ENCODE data around the gene KAT2A. TPM values are rescaled to one million over a fixed set of nuclear protein-coding genes. Genes with fewer than 3 reads are reported as not detected.

KAT2A gene
- polyA plus RNA-seq, 3 donors = 1.9 to 68.7 (median 2.0) TPM

GRCh38 chr17:42130310-42130936 lies 9.3 kb upstream of the KAT2A start:
- H3K9me3 Mint-ChIP-seq = no peaks in the 10 kb centered on the region
- H3K36me3 ChIP-seq (replicated peaks in 1 of 2; ENCODE audit: control insufficient read depth in 1 of 2, insufficient read depth in 2 of 2, low read length in 2 of 2) = peaks cover 52 to 65% of the 10 kb centered on the region in 2 donors
- no peak overlapping the region for H2AFZ ChIP-seq (ENCODE audit: insufficient read depth, low read depth, low read length, poor library complexity, severe bottlenecking)
- intact Hi-C loops (cut with micrococcal nuclease) = no loop called here
- no peaks in the 10 kb centered on the region for H3K27me3 Mint-ChIP-seq (ENCODE audit: low read depth in 3 of 3)
- peak overlapping the region in 6 of 7 donors; percentile 8 to 54 (median 38) for H3K27ac Mint-ChIP-seq
- peaks cover 97% of the 10 kb centered on the region for H4K20me1 ChIP-seq (ENCODE audit: insufficient read depth, low read length)
- no peak overlapping the region for H3K9ac ChIP-seq (ENCODE audit: insufficient read depth, low read length, poor library complexity, severe bottlenecking)
- no peak overlapping the region for H3K4me3 ChIP-seq (replicated peaks in 1 of 3; ENCODE audit: low read depth in 2 of 3, low read length in 3 of 3)
- H3K27ac ChIP-seq (ENCODE audit: low read depth in 1 of 2, low read length in 2 of 2) = peak overlapping the region in 1 of 2 donors; percentile 84
- no peak overlapping the region for H3K4me3 Mint-ChIP-seq
- 99% methylated on average over 10 of the region's 16 CpGs for WGBS (ENCODE audit: insufficient coverage)
- H3K79me2 ChIP-seq (ENCODE audit: insufficient read depth, low read length) = peaks cover 57% of the 10 kb centered on the region
- H3K4me1 Mint-ChIP-seq = peaks cover 51% of the 10 kb centered on the region
- DNase-seq = no peak
- peaks cover 64 to 66% of the 10 kb centered on the region in 2 donors for H3K36me3 Mint-ChIP-seq
- no peak for TF ChIP-seq CTCF (IDR thresholded peaks at IDR 0.05)
- no peak overlapping the region for H3K4me2 ChIP-seq (replicated peaks; ENCODE audit: extremely low read depth, low read length, poor library complexity, severe bottlenecking)
- peaks cover 48 to 49% of the 10 kb centered on the region in 2 donors for H3K4me1 ChIP-seq (ENCODE audit: control insufficient read depth in 1 of 2, insufficient read depth in 2 of 2, low read length in 2 of 2)
- H3K27me3 ChIP-seq (ENCODE audit: control insufficient read depth in 2 of 2, insufficient read depth in 2 of 2, low read length in 2 of 2) = no peaks in the 10 kb centered on the region
- no peaks in the 10 kb centered on the region for H3K9me3 ChIP-seq (replicated peaks in 1 of 2; ENCODE audit: control insufficient read depth in 1 of 2, insufficient read depth in 1 of 2, low read length in 2 of 2)

- H3K36me3 ChIP-seq (replicated peaks in 1 of 2; ENCODE audit: control insufficient read depth in 1 of 2, insufficient read depth in 2 of 2, low read length in 2 of 2) = peaks cover 58 to 73% of the 10 kb centered on the region in 2 donors
- H3K4me2 ChIP-seq (replicated peaks; ENCODE audit: extremely low read depth, low read length, poor library complexity, severe bottlenecking) = no peak overlapping the region
- peaks cover 94% of the 10 kb centered on the region for H4K20me1 ChIP-seq (ENCODE audit: insufficient read depth, low read length)
- Mint-ChIP-seq H3K9me3 (no peaks in the 10 kb centered on the region), H3K36me3 (peaks cover 71 to 72% of the 10 kb centered on the region in 2 donors), H3K27ac (peak overlapping the region in 5 of 7 donors; percentile 32 to 62 (median 58)), H3K4me1 (peaks cover 42% of the 10 kb centered on the region), H3K27me3 (ENCODE audit: low read depth in 3 of 3) (no peaks in the 10 kb centered on the region), H3K4me3 (no peak overlapping the region)
- H3K79me2 ChIP-seq (ENCODE audit: insufficient read depth, low read length) = peaks cover 46% of the 10 kb centered on the region
- 100% methylated on average over 4 of the region's 8 CpGs for WGBS (ENCODE audit: insufficient coverage)
- no peak overlapping the region for H2AFZ ChIP-seq (ENCODE audit: insufficient read depth, low read depth, low read length, poor library complexity, severe bottlenecking)
- no peaks in the 10 kb centered on the region for H3K27me3 ChIP-seq (ENCODE audit: control insufficient read depth in 2 of 2, insufficient read depth in 2 of 2, low read length in 2 of 2)
- no peaks in the 10 kb centered on the region for H3K9me3 ChIP-seq (replicated peaks in 1 of 2; ENCODE audit: control insufficient read depth in 1 of 2, insufficient read depth in 1 of 2, low read length in 2 of 2)
- no peak overlapping the region for H3K4me3 ChIP-seq (replicated peaks in 1 of 3; ENCODE audit: low read depth in 2 of 3, low read length in 3 of 3)
- DNase-seq = no peak
- H3K9ac ChIP-seq (ENCODE audit: insufficient read depth, low read length, poor library complexity, severe bottlenecking) = no peak overlapping the region
- H3K27ac ChIP-seq (ENCODE audit: low read depth in 1 of 2, low read length in 2 of 2) = peak overlapping the region in 1 of 2 donors; percentile 84
- peaks cover 37 to 38% of the 10 kb centered on the region in 2 donors for H3K4me1 ChIP-seq (ENCODE audit: control insufficient read depth in 1 of 2, insufficient read depth in 2 of 2, low read length in 2 of 2)
- intact Hi-C loops (cut with micrococcal nuclease) = no loop called here
- TF ChIP-seq CTCF (IDR thresholded peaks at IDR 0.05) = no peak
Measured at GRCh38 chr17:42129109-42129837, 8.1 kb upstream of the KAT2A start.

All from CD14-positive monocyte (primary cell).